ENCODE results near the gene ROR2.
"Not testable (repeated sequence)": the region's sequence is repeated elsewhere in the genome, so short reads cannot be mapped to it uniquely, and the experiment has no call there.

ROR2 gene

DNA sequence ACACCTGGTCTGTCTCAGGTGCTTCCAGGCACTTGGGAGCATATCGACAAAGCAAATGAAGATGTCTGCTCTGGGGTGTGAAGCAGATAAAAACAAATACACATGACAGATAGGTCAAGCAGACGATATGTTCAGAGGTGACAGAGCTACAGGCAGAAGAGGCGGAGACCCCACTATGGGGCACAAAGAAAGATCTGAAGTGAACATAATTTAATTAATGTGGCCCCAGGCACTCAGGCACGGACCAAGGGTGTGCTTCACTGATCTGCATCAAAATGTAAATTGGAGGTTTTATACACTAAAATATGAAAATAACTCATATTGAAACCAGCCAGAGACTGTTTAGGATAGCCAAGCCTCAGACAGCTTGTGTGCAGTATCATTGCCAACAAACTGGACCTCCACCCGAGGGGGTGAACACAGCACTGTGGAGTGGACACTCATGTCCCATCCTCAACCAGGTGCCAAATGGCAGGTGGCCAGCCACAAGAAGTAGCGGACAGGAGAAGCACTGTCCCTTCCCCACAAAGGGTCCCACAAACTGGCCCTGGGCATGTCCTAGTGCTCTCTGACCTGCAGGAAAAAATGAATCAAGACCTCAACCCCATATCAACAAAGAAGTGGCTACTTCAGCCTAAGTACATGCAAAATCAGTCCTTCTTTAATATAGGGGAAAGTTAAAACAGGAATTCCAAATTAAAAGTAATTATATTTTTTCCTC, 29.2 kb downstream of the ROR2 start:
- DNase-seq = no peak

- DNase-seq = no peak
These were observed 30.4 kb downstream of the ROR2 start for GRCh38 chr9:91919621-91920020.

DNA sequence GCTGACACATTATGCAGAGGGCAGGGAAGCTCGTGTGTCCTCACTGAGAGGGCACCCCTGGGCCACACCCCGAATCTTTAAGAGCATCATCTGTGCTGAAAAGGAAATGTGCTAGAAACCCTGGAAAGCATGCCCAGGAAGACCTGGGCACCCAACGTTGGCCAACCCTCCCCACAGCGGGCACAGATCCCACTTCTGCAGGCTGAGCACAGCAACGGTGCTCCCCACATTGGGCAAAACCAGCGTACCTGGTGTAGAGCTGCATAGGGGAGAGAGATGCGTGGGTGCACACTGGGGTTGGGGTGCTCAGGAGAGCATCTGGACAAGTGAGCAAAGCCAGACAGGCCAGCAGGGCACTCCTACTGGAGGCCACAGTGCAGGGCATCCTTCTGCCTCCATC, 32.6 kb downstream of the ROR2 start:
- DNase-seq = no peak

DNA sequence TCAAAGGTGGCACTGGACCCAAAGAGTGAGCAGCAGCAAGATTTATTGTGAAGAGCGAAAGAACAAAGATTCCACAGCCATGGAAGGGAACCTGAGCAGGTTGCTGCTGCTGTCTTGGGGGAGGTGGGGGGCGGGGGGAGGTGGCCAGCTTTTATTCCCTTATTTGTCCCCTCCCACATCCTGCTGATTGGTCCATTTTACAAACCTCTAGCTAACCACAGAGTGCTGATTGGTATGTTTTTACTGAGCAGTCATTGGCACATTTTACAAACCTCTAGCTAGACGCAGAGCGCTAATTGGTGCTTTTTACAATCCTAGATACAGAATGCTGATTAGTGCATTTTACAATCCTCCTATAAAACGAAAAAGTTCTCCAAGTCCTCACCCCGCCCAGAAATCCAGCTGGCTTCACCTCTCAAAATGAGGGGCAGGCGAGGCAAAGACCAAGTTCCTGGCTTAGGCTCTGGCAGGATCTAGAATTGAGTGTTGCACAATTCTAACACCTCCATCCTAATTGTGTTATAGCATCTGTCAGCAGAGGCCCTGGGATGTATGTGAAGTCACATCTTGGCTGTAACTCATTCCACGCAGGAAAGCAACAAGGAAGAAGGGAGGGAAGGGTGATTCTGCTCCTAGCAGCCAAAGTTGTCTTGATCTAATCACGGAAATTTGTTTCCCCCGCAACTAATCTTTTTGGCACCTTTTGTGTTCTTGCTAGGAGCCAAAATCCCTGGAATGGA, 34.3 kb downstream of the ROR2 start:
- no peak for DNase-seq

DNA sequence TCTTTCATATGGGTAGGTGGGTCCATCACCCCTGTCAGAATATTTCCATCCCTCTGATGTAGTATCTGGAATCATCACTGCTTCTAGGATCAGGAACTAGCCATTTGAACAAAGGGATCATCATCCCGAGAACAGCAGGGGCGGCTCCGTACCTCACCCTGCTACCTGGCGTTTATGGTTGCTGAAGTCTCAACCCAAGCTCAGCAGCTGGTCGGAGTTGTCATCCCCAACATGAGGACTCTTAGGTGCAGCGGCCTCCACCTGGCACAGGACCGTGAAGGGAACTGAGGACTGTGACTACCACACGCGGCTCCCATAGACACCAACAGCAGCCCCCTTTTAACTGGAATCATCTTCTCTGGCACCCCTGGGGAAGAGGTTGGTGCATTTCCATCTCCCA, 35.1 kb downstream of the ROR2 start:
- no peak for DNase-seq

- DNase-seq = no peak
These were observed 35.6 kb downstream of the ROR2 start for GRCh38 chr9:91914404-91914803.

DNA sequence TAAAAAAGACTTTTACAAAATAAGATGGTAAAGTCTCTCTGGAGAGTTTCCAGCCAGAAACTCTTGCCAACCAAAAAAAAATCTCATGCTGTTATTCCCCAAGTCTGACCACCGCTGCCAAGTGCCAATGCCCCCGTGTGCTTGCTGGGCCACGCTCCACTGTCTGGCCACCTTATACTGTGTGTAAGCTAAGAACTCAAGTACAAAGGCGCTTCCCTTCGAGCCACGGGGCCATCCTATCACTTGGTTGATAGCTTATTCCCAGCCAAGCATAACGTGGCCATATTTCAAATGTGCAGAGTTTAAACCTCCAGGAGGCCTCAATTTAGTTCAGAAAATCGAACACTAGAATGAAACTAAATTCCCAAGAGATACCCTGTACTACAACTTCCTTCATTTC, 36.0 kb downstream of the ROR2 start:
- no peak for DNase-seq

GRCh38 chr9:91913096-91913495, 36.9 kb downstream of the ROR2 start:
- no peak for DNase-seq

GRCh38 chr9:91911657-91912056, 38.4 kb downstream of the ROR2 start:
- DNase-seq = no peak

DNA sequence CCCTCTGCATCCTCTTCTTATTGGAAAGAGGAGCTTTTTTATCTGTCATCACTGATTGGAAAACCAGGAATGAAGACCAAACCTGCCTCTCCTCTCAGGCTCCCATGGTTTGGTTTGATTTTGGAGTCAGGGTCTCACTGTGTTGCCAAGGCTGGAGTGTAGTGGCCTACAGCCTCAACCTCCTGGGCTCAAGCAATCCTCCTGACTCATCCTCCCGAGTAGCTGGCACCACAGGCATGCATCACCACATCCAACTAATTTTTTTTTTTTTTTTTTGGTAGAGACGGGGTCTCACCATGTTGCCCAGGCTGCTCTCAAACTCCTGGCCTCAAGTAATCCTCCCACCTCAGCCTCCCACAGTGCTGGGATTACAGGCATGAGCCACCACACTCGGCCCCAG, 40.8 kb downstream of the ROR2 start:
- DNase-seq = not testable (repeated sequence)

DNA sequence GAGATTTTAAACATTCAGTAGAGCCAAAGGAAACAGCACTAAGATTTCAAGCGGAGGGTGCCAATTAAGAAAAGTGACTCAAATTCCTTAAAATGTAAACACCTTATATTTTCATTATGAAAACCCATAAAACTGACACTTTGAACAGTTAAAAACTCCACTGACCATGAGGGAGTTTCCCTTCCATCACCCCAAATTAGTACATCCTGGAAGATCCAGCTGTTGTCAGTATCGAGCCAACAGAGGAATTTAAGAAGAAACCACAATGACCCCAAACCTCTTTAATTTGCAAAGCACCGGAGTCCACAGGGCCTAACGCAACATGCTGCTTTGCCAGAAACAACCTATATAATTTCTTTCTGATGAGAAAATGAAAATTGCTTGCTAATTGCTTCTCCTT, 41.3 kb downstream of the ROR2 start:
- no peak for DNase-seq

GRCh38 chr9:91908293-91908623, 41.8 kb downstream of the ROR2 start:
- DNase-seq = no peak

DNA sequence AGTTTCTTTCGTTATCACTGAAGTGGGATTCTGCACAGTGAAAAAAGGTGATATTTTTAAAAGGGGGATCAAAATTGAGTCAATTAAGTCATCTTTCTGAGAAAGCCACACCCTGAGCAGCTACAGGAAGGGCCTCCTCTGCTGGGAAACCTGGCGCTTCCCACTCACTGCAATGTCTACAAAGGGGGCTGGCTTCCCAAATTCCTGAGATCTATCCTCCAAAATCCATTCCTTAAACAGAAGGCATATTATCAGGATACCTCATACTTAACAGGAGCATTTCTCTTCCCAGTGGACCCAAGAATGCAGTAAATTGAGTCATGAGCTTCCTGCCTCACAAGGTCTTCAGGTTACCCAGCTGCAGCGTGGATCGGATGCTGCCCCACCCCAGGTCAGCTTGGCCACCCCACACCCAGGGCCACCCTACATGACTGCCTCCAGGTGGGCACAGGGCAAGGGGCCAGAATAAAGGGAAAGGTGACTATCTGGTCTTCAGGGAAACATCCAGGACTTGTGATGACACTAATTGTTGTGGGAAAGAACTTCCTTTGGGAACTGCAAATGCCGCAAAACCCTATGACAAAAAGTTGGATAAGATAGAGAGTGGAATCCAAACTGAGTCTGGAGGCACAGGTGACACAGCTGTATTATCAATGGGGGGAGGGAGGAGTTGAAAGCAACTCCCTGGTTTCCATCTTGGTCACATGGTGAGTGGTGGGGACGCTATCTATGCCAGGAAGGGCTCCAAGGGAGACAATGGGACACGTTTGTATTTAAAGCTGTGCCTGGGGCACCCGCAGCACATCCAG, 42.3 kb downstream of the ROR2 start:
- DNase-seq = no peak

- DNase-seq = peak in 2 of 4 experiments; percentile 2
These were observed 44.0 kb downstream of the ROR2 start for GRCh38 chr9:91905991-91906469.

- DNase-seq = no peak
These were observed 44.8 kb downstream of the ROR2 start for GRCh38 chr9:91905237-91905650.

GRCh38 chr9:91904588-91905236, 45.3 kb downstream of the ROR2 start:
- DNase-seq = no peak

GRCh38 chr9:91903126-91903911, 46.7 kb downstream of the ROR2 start:
- no peak for DNase-seq

DNA sequence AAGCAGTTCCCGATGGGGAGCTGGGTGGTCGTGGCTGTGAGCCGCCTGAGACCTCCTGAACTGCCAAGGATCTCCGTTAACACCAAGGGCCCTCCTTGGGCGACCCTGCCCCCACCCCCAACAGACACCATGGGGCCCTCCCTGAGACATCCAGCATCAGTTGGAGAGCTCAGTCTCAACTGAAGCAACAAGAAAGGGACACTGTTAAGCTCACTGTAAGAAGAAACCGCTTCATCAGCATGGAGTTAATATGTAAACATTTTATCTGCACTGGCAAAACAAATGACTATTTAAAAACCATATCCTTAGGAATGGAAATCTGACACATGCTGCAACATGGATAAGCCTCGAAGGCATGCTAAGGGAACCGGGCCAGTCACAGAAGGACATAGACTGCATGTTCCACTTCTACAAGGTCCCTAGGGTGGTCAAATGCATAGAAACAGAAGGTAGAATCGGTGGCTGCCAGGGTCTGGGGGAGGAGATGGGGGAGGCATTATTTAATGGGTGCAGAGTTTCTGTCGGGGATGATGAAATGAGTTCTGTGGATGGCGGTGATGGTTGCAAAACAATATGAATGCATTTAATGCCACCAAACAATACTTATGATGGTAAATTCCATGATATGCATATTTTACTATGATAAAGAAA, 47.4 kb downstream of the ROR2 start:
- no peak for DNase-seq

DNA sequence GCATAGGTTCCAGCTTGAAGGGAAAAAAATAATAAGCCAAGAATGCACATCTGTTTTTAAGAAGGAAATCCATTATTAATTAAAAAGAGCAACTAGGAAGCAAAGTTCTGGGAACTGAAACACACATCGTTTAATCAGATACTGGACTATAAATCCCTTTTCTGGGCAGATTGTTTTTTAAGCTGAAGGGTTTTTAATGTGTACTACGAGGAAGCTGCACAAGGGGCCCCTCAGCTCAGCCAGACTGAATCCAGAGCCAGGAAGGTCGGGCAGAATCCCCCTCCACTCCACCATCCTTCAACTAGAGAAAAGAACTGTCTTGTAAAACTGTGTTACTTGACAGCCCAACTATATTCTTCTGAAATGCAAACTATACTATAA, 49.2 kb downstream of the ROR2 start:
- no peak for DNase-seq

GRCh38 chr9:91900055-91900796, 49.8 kb downstream of the ROR2 start:
- no peak for DNase-seq

DNA sequence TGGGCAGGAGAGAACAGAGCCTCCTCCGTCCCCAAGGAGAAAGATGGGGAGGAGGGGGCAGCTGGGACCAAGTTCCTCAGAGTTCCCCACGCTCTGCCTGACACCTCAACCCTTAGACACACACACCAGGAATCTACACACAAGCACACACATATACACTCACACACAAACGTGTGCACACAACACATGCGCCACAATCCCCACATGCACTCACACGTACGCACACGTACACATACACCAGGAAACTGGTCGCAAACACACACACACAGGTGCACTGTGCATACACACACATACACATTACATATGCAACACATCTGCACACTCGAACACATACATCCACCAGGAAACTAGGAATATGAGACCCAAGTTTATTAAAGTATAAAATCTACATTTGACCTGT, 50.4 kb downstream of the ROR2 start:
- DNase-seq = no peak

All from activated naive CD4-positive, alpha-beta T cell (primary cell).